GM18867 (cell line): ENCODE data around the gene PRR11.
"Not testable (repeated sequence)": the region's sequence is repeated elsewhere in the genome, so short reads cannot be mapped to it uniquely, and the experiment has no call there.

Source experiments
- ATAC-seq: cut with Tn5 transposase; IDR thresholded peaks from one replicate; pipeline ENCODE4 v1.9.1; 2021; ENCODE audit warnings: mild to moderate bottlenecking, moderate library complexity; ENCODE audit not compliant: unreplicated experiment

Gene PRR11

GRCh38 chr17:59202320-59202719 lies 46.8 kb downstream of the PRR11 start:
- ATAC-seq, result no peak

GRCh38 chr17:59219370-59219769 lies 63.8 kb downstream of the PRR11 start:
- no peak for ATAC-seq

GRCh38 chr17:59219992-59220327 lies 64.4 kb downstream of the PRR11 start:
- no peak for ATAC-seq

- ATAC-seq, result peak; percentile 96
Measured at GRCh38 chr17:59220328-59221158, 65.0 kb downstream of the PRR11 start, which contains the start of gene GDPD1. Gene GDPD1 (plus strand): TSS chr17:59220511. CDS start chr17:59220610, 99 bp downstream.

- ATAC-seq, result no peak
Measured at GRCh38 chr17:59221159-59221847, 65.8 kb downstream of the PRR11 start.

GRCh38 chr17:59223813-59224212 lies 68.3 kb downstream of the PRR11 start:
- no peak for ATAC-seq

DNA sequence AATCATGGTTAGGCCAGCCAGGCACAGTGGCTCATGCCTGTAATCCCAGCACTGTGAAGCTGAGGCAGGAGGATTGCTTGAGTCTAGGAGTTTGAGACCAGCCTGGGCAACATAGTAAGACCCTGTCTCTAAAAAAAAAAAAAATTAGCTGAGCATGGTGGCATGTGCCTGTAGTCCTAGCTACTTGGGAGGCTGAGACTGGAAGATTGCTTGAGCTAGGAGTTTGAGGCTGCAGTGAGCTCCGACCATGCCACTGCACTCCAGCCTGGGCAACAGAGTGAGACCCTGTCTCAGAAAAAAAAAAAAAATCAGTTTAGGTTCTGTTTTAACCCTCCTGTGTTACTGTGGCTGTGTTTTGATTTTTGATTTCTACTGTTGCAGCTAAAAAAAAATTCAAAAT lies 73.0 kb downstream of the PRR11 start:
- not testable (repeated sequence) for ATAC-seq

DNA sequence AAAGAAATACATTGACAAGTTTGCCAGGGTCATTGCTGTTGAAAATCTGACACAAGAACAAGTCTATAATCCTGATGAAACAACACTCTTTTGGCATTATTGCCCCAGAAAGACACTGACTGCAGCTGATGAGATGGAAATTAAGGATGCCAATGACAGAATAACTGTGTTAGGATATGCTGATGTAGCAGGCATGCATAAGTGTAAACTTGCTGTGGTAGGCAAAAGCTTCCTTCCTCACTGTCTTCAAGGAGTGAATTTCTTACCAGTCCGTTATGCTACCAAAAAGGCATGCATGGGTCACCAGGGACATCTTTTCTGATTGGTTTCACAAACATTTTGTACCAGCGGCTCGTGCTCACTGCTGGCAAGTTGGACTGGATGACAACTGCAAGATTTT lies 75.2 kb downstream of the PRR11 start:
- no peak for ATAC-seq

GRCh38 chr17:59234631-59235030 lies 79.1 kb downstream of the PRR11 start:
- no peak for ATAC-seq

DNA sequence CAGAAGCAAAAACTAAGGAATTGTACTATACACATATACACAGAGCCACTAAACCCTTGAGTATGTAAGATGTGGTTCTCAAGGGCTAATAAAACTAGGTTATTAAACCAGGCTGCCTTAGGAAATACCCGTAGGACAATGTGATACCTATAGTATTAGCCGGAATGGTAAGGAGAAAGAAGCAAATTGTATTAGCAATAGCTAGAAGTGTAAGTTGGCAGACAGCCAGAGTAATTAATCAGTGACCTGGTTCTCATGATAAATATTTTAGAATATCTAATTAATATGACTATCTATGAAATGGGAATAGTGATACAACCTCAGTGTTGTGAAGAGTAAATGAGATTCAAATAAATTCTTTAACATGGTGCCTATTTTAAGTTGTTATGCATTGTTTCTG lies 83.4 kb downstream of the PRR11 start:
- no peak for ATAC-seq

GRCh38 chr17:59244081-59244480 lies 88.5 kb downstream of the PRR11 start:
- no peak for ATAC-seq
